ENCODE data around the gene TMEM52.

DNA sequence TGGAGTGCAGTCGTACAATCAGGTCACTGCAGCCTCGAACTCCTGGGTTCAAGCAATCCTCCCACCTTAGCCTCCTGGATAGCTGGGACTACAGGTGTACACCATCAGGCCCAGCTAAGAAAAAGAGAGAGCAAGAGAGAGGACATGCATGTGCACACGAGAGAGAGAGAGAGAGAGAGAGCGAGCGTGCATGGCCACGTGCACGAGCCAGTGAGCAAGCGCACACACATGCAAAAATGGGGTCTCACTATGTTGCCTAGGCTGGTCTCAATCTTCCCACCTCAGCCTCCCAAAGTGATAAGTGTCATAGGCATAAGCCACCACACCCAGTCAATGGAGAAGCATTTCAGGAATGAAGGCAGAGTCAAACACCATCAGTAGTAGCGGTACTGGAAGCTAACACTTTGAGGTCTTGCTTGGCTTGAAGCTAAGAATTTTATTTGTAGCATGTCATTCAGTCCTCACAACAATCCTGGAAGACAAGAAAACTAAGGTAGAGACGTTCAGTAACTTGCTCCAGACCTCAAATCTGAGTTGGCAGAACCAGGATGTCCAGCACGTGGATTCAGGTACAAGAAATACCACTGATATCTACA lies 42.6 kb downstream of the TMEM52 start:
- TF ChIP-seq CTCF (IDR thresholded peaks at IDR 0.05; ENCODE audit: extremely low read depth in 1 of 2, insufficient read depth in 1 of 2, low read depth in 1 of 2, low read length in 2 of 2) (no peak), POLR2A (IDR thresholded peaks at IDR 0.05; ENCODE audit: low read depth, low read length) (no peak), MYC (IDR thresholded peaks at IDR 0.05; ENCODE audit: low read depth, low read length) (no peak), JUN (IDR thresholded peaks at IDR 0.05; ENCODE audit: borderline replicate concordance, insufficient read depth, insufficient read length, low read depth) (no peak), POLR2AphosphoS5 (IDR thresholded peaks at IDR 0.05; ENCODE audit: insufficient read depth, low read depth, low read length) (no peak), EZH2 (IDR thresholded peaks at IDR 0.05; ENCODE audit: borderline replicate concordance, low read depth, low read length, severe bottlenecking) (no peak)
- TF ChIP-seq, protein P1, sequence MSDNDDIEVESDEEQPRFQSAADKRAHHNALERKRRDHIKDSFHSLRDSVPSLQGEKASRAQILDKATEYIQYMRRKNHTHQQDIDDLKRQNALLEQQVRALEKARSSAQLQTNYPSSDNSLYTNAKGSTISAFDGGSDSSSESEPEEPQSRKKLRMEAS (IDR thresholded peaks at IDR 0.05; ENCODE audit: insufficient read depth, insufficient read length): no peak
